ENCODE results near the gene NCK2.

The NCK2 gene

DNA sequence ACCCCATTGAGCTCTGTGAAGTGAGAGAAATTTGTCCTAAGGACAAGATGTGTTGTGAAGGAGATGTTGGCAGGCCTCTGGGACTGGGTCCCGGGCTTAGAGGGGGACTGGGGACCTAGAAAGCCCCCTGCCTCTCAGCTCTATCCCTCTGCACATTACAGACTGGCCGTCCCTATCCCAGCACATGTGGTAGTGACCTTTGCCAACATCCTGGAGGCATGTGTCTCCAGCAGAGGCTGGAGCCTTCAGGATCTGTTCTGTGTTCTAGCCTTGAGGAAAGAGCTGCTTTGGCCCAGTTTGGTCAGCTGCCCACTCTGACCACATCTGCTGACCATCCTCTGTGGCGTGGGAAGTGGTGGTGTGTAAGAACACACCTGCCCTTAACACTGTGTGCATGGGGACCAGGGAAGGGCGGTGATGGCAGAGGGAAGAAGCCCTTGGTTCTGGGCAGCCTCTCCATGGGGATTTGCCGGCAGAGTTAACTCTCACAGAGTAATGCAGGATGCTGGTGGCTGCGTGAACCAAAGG, 33.4 kb downstream of the NCK2 start:
- Mint-ChIP-seq H3K9me3 (no peaks in the 10 kb centered on the region), H3K27ac (peak overlapping the region; percentile 96 to 97), H3K4me3 (peak overlapping the region; percentile 78 to 85), H3K4me1 (ENCODE audit: low read depth in 2 of 2) (peaks cover 84 to 94% of the 10 kb centered on the region in 2 donors), H3K27me3 (no peaks in the 10 kb centered on the region), H3K36me3 (ENCODE audit: insufficient read depth) (peaks cover 31% of the 10 kb centered on the region)
- no peak for ATAC-seq (replicated peaks)
- no peak for DNase-seq

DNA sequence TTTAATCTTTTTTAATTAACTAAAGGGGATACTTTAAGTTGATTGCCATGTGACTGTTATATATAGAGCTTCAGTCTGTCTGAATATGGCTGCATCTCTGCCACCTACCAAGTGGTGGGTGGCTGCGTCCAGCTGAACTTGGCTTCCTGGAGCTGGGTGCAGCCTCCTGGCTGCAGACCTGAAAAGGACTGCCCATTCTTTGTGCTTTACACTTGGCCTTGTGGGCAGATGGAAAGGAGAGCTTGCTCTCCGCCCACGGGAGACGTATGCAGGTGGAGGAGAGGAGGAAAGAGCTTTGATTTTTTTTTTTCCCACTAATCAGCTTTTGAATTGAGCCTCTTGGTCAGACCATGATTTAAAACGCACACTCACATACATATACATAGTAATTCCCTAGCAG, 34.7 kb downstream of the NCK2 start:
- H3K9me3 Mint-ChIP-seq, result no peaks in the 10 kb centered on the region
- ATAC-seq (replicated peaks) (no peak), DNase-seq (no peak)
- no peaks in the 10 kb centered on the region for H3K27me3 Mint-ChIP-seq
- H3K4me1 Mint-ChIP-seq (ENCODE audit: low read depth in 2 of 2), result peaks cover 79 to 90% of the 10 kb centered on the region in 2 donors
- peaks cover 20% of the 10 kb centered on the region for H3K36me3 Mint-ChIP-seq (ENCODE audit: insufficient read depth)
- H3K27ac Mint-ChIP-seq, result peak overlapping the region; percentile 86 to 87
- peak overlapping the region; percentile 59 to 72 for H3K4me3 Mint-ChIP-seq

DNA sequence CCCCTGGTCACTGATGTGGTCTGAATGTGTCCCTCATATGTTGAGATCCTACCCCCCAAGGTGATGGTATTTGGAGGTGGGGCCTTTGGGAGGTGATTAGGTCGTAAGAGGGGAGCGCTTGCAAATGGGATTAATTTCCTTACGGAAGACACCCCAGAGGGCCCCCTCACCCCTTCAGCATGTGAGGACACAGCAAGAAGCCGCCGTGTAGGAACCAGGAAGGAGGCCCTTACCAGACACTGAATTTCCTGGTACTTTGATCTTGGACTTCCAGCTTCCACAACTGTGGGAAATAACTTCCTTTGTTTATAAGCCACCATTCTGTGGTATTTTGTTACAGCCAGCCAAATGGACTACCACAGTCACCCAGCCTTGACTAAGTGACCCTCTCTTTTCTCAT, 35.9 kb downstream of the NCK2 start:
- DNase-seq (no peak), ATAC-seq (replicated peaks) (no peak)
- peak overlapping the region; percentile 83 to 87 for H3K27ac Mint-ChIP-seq
- H3K4me1 Mint-ChIP-seq (ENCODE audit: low read depth in 2 of 2), result peaks cover 77 to 83% of the 10 kb centered on the region in 2 donors
- H3K27me3 Mint-ChIP-seq, result no peaks in the 10 kb centered on the region
- no peaks in the 10 kb centered on the region for H3K9me3 Mint-ChIP-seq
- H3K36me3 Mint-ChIP-seq (ENCODE audit: insufficient read depth), result peaks cover 17% of the 10 kb centered on the region
- peak overlapping the region; percentile 45 to 70 for H3K4me3 Mint-ChIP-seq

GRCh38 chr2:105781274-105781978, 36.7 kb downstream of the NCK2 start:
- H3K4me3 Mint-ChIP-seq, result peak overlapping the region; percentile 57 to 70
- H3K36me3 Mint-ChIP-seq (ENCODE audit: insufficient read depth), result peaks cover 14% of the 10 kb centered on the region
- H3K27me3 Mint-ChIP-seq, result no peaks in the 10 kb centered on the region
- ATAC-seq (replicated peaks) (no peak), DNase-seq (no peak)
- no peaks in the 10 kb centered on the region for H3K9me3 Mint-ChIP-seq
- H3K27ac Mint-ChIP-seq, result peak overlapping the region; percentile 83 to 87
- peaks cover 76 to 82% of the 10 kb centered on the region in 2 donors for H3K4me1 Mint-ChIP-seq (ENCODE audit: low read depth in 2 of 2)

- Mint-ChIP-seq H3K4me3 (peak overlapping the region; percentile 57 to 68), H3K9me3 (no peaks in the 10 kb centered on the region), H3K4me1 (ENCODE audit: low read depth in 2 of 2) (peaks cover 76 to 82% of the 10 kb centered on the region in 2 donors), H3K36me3 (ENCODE audit: insufficient read depth) (peaks cover 14% of the 10 kb centered on the region), H3K27me3 (no peaks in the 10 kb centered on the region), H3K27ac (peak overlapping the region; percentile 83 to 87)
- DNase-seq (no peak), ATAC-seq (replicated peaks) (no peak)
These were observed 37.4 kb downstream of the NCK2 start for GRCh38 chr2:105782123-105782522.

DNA sequence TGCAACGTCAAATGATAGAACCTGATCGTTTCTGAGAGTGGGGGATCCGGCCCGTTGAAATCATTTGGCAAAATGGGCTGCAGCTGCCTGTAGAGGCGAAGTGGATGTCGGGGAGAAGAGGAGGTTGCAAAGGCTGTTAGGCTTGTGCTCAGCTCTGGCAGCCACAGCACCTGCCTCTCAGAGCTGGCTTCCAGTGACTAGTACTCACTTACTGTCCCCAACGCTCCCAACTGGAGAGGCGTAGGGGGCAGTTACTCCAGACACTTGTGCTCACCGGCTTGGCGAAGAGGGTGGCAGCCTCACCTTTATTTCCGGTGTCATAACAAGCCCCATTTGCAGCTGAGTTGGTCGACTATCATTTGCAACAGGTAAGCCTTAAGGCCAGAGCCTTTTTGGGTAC, 37.9 kb downstream of the NCK2 start:
- Mint-ChIP-seq H3K4me1 (ENCODE audit: low read depth in 2 of 2) (peaks cover 75 to 81% of the 10 kb centered on the region in 2 donors), H3K36me3 (ENCODE audit: insufficient read depth) (peaks cover 15% of the 10 kb centered on the region), H3K27me3 (no peaks in the 10 kb centered on the region), H3K27ac (peak overlapping the region; percentile 83 to 87), H3K9me3 (no peaks in the 10 kb centered on the region), H3K4me3 (peak overlapping the region; percentile 57 to 68)
- ATAC-seq (replicated peaks) (no peak), DNase-seq (no peak)

GRCh38 chr2:105783151-105783738, 38.5 kb downstream of the NCK2 start:
- Mint-ChIP-seq H3K36me3 (ENCODE audit: insufficient read depth) (peaks cover 18% of the 10 kb centered on the region), H3K4me1 (ENCODE audit: low read depth in 2 of 2) (peaks cover 74 to 81% of the 10 kb centered on the region in 2 donors), H3K27ac (peak overlapping the region; percentile 30 to 87), H3K9me3 (no peaks in the 10 kb centered on the region), H3K4me3 (peak overlapping the region; percentile 57 to 68), H3K27me3 (no peaks in the 10 kb centered on the region)
- ATAC-seq (replicated peaks) (no peak), DNase-seq (no peak)

DNA sequence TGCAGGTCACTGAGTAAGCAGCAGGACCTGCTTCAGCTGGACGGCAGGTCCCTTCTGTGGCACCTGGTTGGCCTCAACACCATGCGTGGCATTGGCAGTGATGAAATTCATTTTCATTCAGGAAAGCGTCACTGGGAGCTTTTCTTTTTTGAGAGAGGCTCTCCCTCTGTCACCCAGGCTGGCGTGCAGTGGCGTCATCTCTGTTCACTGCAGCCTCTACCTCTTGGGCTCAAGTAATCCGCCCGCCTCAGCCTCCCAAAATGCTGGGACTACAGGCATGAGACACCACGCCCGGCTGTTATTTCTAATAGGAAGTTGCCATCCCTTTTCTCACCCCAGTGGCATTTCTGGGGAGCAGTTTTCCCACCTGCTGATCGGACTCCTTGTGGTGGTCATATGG, 39.3 kb downstream of the NCK2 start:
- Mint-ChIP-seq H3K4me1 (ENCODE audit: low read depth in 2 of 2) (peaks cover 74 to 82% of the 10 kb centered on the region in 2 donors), H3K27me3 (no peaks in the 10 kb centered on the region), H3K27ac (peak overlapping the region in 1 of 2 donors; percentile 30), H3K36me3 (ENCODE audit: insufficient read depth) (peaks cover 17% of the 10 kb centered on the region), H3K4me3 (peak overlapping the region; percentile 3 to 12), H3K9me3 (no peaks in the 10 kb centered on the region)
- DNase-seq (no peak), ATAC-seq (replicated peaks) (no peak)

- Mint-ChIP-seq H3K36me3 (ENCODE audit: insufficient read depth) (peaks cover 16% of the 10 kb centered on the region), H3K9me3 (no peaks in the 10 kb centered on the region), H3K4me3 (peak overlapping the region; percentile 3 to 12), H3K27me3 (no peaks in the 10 kb centered on the region), H3K4me1 (ENCODE audit: low read depth in 2 of 2) (peaks cover 75 to 84% of the 10 kb centered on the region in 2 donors), H3K27ac (peak overlapping the region; percentile 30 to 94)
- ATAC-seq (replicated peaks) (no peak), DNase-seq (no peak)
These were observed 39.9 kb downstream of the NCK2 start for GRCh38 chr2:105784589-105784988.

DNA sequence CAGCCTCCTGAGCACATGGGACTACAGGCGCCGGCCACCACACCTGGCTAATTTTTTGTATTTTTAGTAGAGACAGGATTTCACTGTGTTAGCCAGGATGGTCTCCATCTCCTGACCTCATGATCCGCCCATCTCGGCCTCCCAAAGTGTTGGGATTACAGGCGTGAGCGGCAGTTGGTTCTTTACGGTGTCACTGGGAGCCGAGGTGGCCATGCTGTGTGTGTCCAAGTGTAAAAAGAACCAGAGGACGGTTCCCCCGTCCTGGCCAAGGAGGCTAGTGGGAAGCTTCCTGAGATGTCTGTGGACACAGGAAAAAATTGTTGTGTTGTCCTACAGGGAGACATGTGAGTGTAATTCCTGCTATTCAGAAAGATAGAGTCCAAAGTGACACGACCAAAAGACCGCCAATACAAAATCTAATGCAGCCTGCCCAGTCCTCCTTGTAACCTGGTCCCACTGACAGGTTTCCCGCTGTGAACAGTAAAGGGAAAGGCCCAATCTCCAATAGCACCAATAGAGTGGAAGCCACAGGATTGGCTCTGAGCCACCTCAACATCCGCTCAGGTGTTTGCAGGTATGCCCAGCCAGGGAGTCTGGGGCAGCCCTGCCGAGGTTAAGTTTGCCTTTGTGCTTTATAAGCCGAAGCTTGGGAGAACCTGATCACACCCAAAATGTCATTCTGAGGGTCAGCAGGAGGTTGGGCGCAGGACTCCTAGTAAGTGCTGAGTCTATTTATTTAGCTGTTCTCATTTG, 40.6 kb downstream of the NCK2 start:
- peaks cover 78 to 83% of the 10 kb centered on the region in 2 donors for H3K4me1 Mint-ChIP-seq (ENCODE audit: low read depth in 2 of 2)

GRCh38 chr2:105786231-105787230, 41.8 kb downstream of the NCK2 start:
- H3K4me3 Mint-ChIP-seq, result peak overlapping the region; percentile 64 to 68
- no peaks in the 10 kb centered on the region for H3K27me3 Mint-ChIP-seq
- peaks cover 79 to 83% of the 10 kb centered on the region in 2 donors for H3K4me1 Mint-ChIP-seq (ENCODE audit: low read depth in 2 of 2)
- H3K27ac Mint-ChIP-seq, result peak overlapping the region; percentile 79 to 94
- peaks cover 22% of the 10 kb centered on the region for H3K36me3 Mint-ChIP-seq (ENCODE audit: insufficient read depth)
- H3K9me3 Mint-ChIP-seq, result no peaks in the 10 kb centered on the region
- DNase-seq (no peak), ATAC-seq (replicated peaks) (peak; percentile 38)

More for the DNA sequence above, 40.6 kb downstream of the NCK2 start:
- Mint-ChIP-seq H3K9me3 (no peaks in the 10 kb centered on the region), H3K4me3 (no peak overlapping the region), H3K36me3 (ENCODE audit: insufficient read depth) (peaks cover 17% of the 10 kb centered on the region), H3K27ac (peak overlapping the region; percentile 79 to 94), H3K27me3 (no peaks in the 10 kb centered on the region)
- ATAC-seq (replicated peaks) (no peak), DNase-seq (no peak)

GRCh38 chr2:105787376-105788318, 42.9 kb downstream of the NCK2 start:
- no peaks in the 10 kb centered on the region for H3K9me3 Mint-ChIP-seq
- DNase-seq, result no peak
- peak overlapping the region; percentile 64 to 68 for H3K4me3 Mint-ChIP-seq
- peak overlapping the region; percentile 79 to 94 for H3K27ac Mint-ChIP-seq
- no peaks in the 10 kb centered on the region for H3K27me3 Mint-ChIP-seq
- H3K4me1 Mint-ChIP-seq (ENCODE audit: low read depth in 2 of 2), result peaks cover 78 to 83% of the 10 kb centered on the region in 2 donors
- peaks cover 19% of the 10 kb centered on the region for H3K36me3 Mint-ChIP-seq (ENCODE audit: insufficient read depth)
- no peak for ATAC-seq (replicated peaks)

Measured in effector memory CD8-positive, alpha-beta T cell (primary cell).